Cerebellar cortex (tissue), 1 donor: ENCODE results near the gene BTK.

Experiments used
- DNase-seq: peaks from one replicate; pipeline ENCODE4 v3.0.0-alpha.2; 2015; ENCODE audit warnings: low spot score

BTK gene

DNA sequence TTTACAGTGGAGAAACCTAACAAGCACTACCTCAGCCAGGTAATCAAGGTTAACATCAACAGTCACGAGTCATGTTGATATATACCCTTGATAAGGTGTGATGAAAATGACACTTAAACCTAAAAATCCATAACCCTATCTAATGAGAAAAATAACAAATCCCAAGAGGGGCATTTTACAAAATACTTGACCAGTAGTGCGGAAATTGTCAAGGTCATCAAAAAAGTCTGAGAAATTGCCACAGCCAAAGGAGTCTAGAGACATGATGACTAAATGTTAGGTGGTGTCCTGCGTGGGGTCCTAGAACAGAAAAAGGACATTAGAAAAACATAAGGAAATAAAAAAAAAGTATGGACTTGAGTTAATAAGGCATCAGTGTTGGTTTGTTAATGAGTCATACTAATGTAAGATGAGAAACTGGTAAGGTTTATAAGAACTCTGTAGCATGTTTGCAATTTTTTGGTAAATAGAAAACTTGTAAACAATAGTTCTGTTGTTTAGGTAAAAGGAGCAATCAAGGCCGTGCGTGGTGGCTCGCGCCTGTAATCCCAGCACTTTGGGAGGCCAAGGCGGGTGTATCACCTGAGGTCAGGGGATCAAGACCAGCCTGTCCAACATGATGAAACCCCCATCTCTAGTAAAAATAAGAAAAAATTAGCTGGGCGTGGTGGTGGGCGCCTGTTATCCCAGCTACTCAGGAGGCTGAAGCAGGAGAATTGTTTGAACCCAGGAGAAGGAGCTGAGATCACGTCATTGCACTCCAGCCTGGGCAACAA is 7.7 kb upstream of the BTK start:
- no peak for DNase-seq

DNA sequence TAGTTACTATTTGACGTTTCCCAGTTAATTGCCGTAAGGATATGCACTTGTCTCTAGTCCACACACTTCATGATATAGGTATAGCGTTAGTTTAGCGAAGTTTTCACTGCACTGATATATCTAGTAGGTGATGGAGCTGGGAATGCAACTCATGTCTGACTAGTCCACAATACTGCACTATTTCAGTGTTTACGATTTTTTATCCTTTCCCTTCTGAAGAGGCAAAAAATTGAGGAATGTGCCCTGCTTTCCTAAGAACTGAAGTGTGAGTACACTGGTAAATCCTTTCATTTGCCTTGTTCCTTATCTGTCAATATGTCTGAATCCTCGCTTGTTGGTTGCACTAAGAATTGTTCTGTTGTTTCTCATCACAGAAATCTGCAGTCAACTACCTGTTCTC is 5.8 kb upstream of the BTK start:
- DNase-seq, result no peak

DNA sequence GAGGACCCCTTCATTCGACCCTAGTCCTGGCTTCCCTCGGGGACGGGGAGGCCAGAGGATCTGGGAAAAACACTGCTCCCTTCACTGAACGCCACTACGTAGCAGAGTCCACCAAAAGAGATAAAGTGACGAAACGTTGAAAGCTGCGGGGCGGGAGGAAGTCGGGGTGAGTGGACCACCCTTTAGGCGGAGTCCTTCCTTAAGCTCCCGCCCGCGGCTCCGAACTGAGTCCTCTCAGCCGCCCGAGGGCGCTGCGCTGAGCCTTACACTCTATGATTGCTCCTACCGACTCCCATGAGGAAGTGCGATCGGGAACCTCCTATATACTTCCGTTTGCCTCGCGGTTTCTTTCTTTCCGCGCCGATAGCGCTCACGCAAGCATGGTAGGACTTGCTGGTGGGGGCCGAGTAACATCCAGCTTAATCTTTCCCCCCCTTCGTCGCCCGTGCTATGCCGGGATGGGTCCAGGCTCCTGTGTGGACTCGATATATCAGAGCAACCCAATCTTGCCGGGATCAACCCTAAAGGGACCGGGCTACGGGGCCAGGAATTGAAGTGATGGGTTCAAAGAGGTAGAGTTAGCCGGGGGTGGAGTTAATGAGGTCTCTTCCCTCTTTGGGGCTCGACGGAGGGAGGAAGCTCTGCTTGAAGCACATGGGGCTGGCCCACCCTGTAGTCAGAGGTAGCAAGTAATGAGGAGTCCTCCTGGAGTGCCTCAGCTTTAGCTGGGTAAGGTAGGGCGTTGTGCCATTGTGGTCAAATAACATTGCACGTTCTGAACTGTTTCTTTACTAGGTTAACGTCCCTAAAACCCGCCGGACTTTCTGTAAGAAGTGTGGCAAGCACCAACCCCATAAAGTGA is 4.9 kb upstream of the BTK start, which contains the start of gene RPL36A:
RPL36A (plus strand) TSS at position 348 of the 862 bp plus-strand sequence; CDS start at position 381, 33 bp downstream.
- peak; percentile 90 for DNase-seq

- DNase-seq, result no peak
These were observed 2.6 kb upstream of the BTK start for GRCh38 chrX:101388604-101389003.

GRCh38 chrX:101386542-101386885 is 523 bp upstream of the BTK start:
- no peak for DNase-seq

GRCh38 chrX:101385026-101385684 is 836 bp downstream of the BTK start:
- DNase-seq, result no peak

DNA sequence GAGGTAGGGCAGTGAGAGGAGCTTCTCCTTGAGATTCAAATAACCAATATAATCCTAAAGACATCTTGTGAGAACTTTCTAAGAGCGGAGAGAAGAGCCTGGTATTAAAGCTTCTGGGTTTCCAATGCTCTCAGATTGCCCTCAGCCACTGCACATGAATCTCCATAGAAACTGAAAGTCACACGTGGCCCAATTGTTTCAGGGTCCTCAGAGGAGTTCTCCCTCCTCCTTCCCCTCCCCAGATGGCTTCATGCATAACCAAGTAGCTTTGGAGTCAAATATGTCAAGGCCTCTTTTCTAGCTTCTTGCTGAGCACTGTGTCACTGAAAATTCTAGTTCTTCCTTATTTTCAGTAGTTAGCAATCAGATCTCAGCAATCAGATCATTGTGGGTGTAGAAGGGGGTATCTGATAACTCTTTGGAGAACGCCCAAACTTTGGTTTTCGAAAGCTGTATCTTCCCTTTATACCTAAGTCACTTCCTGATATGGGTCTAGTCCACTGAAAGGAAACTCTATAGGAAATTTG is 2.2 kb downstream of the BTK start:
- DNase-seq, result no peak

GRCh38 chrX:101377547-101377946 is 8.4 kb downstream of the BTK start:
- DNase-seq, result no peak

DNA sequence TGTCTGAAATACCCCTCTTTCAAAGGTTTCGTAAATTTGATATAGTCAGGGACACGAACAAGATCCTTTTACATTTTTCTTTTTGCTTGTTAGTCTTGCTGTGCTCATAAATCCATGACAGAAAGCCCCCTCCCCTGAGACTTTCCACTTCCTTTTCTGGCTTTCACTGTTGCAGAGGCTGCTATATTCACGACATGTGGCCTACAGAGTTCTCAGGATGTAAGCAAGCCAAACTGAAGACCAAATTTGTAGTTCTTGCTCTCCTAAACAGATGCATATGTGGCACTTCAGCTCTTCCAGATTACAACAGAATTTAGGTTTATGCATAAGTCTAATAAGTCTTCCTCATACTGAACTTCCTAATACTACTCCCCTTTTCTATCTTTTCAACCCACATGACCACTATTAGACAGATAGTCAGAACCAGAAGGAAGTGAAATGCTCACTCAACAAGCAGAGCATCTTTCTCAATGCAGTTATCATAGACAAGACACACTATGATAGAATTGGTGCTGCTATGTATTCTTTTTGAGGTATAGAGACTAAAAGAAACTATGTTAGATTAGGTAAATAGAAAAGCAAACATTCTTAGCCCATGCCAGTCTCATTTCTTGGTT is 15.0 kb downstream of the BTK start:
- no peak for DNase-seq

DNA sequence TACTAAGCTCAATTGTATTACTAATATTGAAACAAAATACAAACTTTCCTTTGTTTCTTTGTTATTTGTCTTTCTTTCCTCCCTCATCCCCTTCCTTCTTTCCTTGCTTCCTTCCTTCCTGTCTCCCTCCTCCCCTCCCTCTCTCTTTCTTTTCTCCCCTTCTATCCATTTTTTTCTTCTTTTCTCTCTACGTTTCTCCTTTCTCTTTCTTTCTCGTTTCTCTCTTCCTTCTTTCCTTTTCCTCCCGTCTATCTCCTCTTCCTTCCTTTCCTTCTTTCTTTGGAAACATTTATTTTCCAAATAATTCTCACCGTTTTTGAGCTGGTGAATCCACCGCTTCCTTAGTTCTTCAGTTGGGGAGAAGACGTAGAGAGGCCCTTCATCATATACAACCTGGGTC is 16.3 kb downstream of the BTK start:
- DNase-seq, result no peak

- DNase-seq, result no peak
These were observed 17.2 kb downstream of the BTK start for GRCh38 chrX:101368800-101369199.

- DNase-seq, result no peak
These were observed 20.6 kb downstream of the BTK start for GRCh38 chrX:101365301-101365795.

DNA sequence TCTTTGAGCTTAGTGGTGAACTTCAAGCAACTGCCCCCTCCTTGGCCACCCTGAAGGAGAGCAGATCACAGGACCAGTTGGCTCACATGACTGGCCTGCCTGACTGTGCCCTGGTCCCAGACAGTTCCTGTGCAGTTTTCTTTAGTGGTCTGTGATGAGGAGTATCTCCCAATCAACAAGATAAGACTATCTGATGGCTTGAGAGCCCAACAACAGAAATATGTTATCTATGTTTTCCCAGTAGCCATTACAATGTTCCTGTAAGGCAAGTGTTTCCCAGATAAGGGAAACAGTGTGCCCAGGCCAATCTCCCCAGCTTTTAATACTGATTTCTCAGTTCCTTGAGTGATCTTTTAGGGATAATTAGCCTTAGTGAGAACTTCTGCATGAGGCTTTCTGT is 23.2 kb downstream of the BTK start:
- no peak for DNase-seq

DNA sequence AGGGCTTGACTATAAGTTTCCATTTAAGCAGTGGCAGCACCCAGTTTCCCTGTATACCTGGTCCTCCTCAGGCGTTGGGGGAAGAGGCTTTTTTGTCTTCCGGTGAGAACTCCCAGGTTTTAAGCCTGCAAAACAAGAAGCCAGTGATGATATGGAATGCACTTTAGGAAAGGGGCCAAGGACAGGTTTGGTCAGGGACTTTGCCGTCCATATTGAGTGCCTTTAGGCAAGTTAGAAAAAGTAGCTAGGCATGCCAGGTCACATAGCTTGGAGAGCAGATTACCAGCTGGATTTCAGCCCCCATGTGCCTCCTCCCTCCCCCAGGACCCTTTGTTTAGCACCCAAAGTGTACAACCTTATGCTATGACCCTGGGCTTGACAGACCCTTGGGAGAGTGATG is 23.9 kb downstream of the BTK start:
- no peak for DNase-seq

- DNase-seq, result no peak
These were observed 25.6 kb downstream of the BTK start for GRCh38 chrX:101360390-101360789.

DNA sequence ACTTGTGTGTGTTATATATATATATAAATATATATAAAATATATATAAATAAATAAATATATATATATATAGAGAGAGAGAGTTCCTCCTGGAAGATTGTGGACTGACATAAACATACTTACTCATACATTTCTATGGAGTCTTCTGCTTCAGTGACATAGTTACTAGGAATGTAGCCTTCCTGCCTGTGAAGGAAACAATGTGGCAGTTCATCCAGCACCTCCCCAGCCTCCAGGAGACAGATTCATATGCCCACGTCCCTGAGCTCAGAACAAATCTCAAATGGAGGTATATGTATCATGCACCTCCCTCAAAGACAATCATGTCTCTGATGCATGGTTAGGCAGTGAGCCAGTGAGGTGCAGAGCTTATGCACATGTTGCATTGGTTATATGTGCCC is 26.0 kb downstream of the BTK start:
- DNase-seq, result no peak

GRCh38 chrX:101357166-101357795 is 28.7 kb downstream of the BTK start:
- DNase-seq, result no peak

- DNase-seq, result no peak
These were observed 36.8 kb downstream of the BTK start for GRCh38 chrX:101349193-101349562.

DNA sequence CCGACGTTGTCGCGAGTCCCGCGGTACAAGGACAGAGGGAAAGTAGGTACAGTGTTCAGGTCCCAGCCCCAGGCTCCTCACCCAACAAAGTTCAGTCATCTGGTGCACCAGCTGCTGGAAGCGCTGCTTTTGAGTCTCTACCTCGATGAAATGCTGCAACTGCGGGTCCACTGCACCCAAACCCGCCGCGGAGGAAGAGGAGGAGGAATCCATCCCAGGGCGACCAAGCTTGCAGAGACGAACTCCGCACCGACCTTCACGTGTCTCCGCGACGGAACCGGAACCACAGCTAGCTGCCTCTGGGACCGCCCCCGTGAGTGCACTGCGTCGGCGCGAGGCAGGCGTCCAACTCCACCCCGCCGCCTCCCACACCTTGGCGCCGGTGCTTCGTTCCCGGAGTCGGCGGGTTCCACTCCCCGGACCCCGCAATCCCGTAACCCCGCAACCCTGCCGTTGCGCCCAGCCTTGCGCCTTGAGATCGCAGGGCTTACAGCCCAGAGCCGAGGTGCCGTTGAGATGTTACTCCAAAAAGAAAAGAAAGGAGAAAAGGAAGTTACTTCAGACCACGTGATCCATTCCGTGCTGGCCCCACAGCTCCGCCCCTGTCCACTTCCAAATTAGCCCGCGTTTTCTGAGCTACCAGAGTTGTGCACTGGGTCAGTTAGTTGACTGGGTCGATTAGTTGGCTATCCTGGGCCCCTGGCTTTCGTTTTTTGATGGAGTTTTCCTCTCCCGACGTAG is 37.4 kb downstream of the BTK start, which contains the start of gene TIMM8A:
TIMM8A (minus strand) TSS at position 291 of the 741 bp plus-strand sequence; CDS start at position 213, 78 bp downstream.
- DNase-seq, result peak; percentile 70

DNA sequence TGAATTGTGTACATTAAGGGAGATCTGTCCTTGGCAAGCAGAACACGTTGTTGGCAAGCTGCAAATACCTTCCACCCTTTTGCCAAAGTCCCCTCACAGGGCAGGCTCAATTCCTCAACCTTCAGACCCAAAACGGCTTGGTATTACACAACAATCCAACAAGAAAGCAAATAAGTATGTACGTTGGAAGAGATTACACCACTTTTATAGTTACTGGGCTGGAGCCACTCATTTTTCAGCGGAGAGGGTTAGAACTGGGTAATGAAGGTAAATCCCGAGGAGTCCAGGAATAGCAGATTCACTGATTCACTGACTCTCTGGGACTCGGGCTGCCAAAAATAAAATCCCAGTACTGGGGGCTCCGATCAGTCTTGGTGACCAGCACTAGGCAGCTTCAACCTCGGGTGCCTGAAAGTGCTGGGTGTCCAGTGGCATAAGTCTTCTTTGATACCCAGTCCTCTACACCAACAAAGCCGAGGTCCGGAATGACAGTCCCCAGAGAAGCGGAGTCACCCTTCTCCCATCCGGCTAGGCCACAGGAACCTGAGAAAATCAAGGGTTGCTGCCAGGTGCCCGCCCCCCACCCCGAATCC is 38.0 kb downstream of the BTK start:
- DNase-seq, result no peak
